CD4-positive, alpha-beta T cell treated with Interleukin-17A for 1 hour (primary cell): ENCODE results near the gene MATCAP1.

Experiments
- DNase-seq: peaks from one replicate; pipeline ENCODE4 v3.0.0-alpha.2; 2020

The MATCAP1 gene

DNA sequence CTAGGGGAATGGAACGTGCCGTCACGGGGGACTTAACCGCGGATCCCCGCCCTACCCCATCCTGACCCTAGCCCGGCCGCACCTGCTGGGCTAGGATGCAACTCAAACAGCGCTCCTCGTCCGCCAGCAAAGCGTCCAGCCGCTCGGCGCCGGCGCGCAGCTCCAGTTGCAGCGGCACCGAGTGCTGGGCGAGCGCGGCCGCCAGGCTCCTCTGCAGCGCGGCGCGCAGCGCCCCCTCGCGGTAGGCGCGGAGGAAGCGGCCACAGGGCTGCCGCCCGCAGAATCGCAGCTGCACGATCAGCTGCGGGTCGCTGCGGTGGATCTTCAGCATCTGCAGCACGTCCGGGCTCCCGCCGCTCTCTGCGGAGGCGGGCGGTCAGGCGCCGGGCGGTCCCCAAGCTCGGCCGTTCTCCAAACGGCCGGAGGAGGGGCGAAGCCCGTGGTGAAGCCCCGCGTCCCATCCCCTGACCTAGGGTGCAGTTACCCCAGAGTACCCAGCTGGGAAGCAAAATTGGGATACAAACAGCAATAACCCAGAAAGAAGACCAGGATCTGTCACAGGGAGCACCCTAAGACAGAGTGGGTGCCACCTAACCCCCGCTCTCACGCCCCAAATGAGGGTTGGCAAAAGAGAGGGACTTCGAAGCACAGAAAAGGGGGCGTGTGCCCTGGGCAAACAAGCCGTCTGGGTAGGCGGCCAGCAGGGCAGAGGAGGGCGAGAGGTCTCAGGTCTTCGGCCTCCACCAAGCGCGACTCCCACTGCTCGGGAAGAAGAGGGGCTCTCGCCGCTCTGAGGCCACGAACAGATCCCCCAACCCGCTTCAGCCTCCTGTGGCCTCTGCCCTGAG is 28.2 kb downstream of the MATCAP1 start:
- DNase-seq, result peak; percentile 80

GRCh38 chr16:67154578-67155294 is 29.0 kb downstream of the MATCAP1 start:
- no peak for DNase-seq

DNA sequence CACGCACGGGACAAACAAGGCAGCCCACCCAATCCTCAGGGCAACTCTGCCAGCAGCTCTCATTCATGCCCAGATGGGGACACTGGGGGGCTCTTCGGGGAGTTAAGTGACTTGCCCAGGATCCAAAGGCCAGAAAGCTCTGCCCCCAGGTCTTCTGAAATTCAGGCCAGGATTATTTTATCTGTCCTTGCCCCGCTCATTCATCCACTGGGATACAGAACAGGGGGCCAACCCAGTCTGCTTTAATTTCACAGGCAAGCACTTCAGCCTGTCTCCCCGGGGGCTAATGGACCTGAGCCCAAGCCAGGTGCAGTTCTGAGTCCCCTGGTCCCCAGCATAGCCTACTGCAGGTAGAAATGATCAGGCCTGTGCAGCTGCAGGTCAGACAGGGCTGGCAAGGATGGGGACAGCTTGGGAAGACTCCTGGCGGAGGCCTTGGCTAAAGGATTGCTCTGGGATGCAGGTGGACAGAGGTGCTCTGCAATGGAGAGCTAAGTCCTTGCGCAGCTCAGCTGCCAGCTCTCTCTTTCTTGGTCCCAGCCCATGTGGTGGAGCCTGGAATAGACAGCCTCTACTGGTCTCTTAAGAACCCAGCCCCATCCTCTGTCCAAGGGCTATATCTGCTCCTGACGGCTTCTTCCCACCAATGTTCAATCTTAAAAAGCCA is 32.2 kb downstream of the MATCAP1 start:
- no peak for DNase-seq

- peak; percentile 38 for DNase-seq
Observed at GRCh38 chr16:67150833-67151396, 32.8 kb downstream of the MATCAP1 start, which contains the start of gene B3GNT9. Gene B3GNT9 (minus strand): TSS chr16:67150998. CDS start chr16:67150485, 513 bp downstream.

- DNase-seq, result peak; percentile 50
Observed at GRCh38 chr16:67150047-67150832, 33.5 kb downstream of the MATCAP1 start.

DNA sequence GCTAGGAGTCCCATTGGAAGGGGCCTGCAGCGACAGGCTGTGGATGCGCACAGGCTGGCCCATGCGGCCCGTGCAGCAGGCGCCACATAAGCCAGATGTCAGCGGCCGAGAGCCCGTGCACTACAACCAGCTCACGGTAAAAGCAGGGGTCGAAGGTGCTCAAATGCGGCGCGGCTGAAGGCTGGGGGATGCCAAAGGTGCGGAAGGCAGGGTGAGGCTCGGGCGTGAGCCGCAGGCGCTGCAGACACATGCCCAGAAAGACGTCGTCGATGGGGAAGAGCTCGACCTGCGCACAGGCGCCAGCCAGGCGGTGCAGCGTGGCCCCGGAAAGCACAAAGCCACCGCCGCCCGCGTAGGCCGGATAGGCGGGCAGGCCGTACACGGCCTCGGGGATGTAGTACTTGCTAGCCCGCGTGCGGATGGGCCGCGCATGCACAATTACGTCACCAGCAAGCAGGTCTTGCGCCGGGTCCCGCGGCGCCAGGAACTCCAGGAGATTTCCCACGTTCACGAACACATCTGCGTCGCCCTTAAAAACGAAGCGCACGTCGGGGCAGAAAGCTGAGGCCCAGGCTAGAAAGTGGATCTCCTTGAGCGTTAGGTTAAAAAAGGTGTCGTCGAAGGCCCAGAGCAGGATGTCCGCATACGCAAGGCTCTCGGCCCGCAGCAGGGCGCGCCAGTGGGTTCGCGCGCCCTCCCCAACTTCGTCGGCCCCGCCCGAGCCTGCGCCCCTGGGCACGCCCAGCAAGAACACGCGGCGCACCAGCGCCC is 34.3 kb downstream of the MATCAP1 start:
- DNase-seq, result no peak

DNA sequence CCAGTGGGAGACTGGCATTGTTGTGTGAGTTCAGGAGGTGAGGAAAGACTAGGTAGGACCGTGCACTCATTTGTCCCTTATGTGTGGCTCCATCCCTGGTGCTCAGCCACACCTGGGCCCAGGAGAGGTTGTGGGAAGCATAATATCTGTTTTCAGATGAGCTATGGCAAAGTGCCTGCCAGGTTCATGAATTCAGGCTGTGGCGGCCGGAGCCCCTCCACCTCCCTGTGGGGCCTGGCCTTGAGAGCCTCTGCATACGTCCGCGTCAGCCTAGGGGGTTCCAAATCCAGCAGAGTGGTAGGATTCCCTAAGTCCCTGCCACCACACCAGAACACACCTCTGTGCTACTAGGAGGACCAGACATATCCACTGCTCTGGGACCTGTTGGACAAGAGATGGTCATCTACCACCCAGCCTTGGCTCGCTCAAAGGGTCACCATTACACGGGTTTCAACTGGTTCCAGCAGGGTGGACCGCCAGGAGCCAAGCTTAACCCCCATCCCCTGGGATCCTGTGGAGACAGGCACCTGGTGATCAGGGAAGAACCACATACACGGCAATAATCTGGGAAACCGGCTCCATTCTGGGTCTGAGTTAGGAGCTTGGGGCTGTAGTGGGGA is 35.0 kb downstream of the MATCAP1 start:
- no peak for DNase-seq

DNA sequence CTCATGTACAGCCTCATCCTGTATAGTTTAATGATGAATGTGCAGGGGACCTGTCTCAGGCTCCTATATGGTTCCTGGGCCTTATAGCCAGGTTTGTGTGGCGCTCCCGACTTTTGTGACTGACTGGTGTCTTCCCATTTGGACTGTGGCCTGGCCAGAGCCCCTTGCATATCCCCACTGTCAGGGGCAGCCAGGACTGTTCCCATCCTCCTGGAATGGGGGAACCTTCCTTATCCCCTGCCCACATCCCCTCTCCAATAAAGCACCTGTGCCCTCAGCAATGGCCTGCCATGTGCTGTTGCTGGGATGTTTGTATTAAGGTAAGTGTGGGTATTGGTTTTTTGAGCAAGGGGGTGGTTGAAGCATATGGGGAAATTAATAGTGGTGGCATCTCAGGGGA is 35.5 kb downstream of the MATCAP1 start:
- DNase-seq, result no peak

DNA sequence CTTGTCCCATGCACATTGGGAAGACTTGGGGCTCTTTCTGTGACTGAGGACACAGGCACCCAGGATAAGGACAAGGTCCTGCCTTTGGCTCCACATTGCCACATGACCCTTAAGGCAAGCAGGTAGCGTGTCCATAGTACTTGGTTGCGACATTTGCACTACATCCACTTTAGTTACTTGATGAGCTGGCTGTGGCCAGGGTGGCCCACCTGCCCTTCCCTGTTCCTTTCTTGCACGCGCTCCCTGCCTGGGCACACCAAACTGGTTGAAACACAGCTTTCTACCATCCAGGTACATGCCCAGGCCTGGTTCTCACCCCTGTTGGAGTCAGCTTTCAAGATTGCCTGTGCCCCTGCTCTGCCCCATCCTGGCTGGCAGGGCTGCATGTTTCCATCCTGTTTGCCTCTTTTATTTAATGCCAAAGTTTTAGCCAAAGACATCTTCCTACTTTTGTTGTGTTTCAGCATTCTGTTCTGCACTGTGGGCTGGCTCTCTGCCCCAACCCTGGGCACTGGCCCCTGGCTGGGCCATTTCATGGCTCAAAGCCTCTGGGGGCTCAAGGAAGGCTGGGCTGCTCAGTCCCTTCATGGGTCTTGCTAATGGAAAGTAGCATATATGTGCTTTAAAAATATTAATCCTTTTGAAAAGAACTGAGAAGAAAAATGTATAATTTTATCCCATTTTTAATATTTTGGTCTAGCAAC is 36.2 kb downstream of the MATCAP1 start:
- DNase-seq, result no peak

- no peak for DNase-seq
Observed at GRCh38 chr16:67146523-67147357, 37.0 kb downstream of the MATCAP1 start.

DNA sequence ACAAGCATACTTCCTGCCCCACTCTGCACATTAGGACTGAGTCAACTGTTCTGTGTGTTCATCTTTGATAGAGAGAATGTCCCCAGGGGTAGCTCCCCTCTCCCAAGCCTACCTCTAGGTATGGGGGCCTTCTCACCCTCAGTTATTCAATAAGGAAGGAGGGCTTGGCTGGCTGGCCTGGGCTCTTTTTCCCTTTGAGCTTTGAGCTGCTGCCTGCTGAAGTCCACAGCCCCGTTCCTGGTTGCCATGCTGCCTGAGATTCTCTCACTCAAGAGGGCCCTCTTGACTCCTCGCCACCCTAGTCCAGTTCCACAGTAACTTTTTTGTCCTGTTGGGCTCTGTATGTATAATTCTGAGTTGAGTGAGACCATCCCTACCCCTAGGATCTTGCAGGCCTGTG is 38.0 kb downstream of the MATCAP1 start:
- no peak for DNase-seq

GRCh38 chr16:67144943-67145342 is 38.8 kb downstream of the MATCAP1 start:
- no peak for DNase-seq

DNA sequence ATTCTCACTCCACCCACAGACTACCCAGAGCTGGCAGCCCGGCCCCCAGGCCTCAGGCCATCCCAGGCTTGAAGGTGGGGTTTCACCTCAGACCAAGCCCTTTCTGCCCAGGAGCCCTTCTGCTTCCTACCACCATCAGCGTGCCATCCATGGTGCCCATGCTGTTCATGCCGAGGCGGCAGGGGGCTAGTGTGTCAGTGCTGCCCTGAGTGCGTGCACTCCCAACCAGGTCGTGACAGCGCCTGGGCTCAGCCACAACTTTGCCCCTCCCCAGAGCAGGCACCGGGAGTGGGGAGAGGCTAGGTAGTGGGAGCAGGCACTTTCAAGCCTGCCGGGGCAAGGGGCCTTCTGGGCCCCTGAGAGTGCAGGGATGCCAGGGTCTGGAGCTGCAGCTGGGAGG is 41.4 kb downstream of the MATCAP1 start:
- no peak for DNase-seq

- DNase-seq, result no peak
Observed at GRCh38 chr16:67141391-67141790, 42.4 kb downstream of the MATCAP1 start.

DNA sequence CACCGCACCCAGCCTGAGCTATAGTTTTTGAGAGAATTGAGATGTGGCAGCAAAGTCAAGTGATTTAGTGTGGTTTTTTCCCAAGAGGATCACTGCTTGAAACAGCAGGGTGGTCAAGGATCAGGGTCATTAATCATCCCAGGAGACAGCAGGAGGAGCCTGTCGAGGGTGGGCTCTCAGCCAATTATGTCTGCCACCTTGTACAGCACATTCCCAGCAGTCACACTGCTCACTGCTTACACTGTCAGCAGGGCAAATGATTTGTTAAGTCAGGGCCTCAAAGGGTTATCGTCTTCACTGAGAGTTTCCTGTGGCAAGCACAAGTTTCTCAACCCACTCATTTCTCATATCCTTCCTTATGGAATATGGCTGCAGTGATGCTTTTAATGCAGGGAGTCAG is 46.2 kb downstream of the MATCAP1 start:
- DNase-seq, result no peak

- no peak for DNase-seq
Observed at GRCh38 chr16:67129422-67129821, 54.3 kb downstream of the MATCAP1 start.

DNA sequence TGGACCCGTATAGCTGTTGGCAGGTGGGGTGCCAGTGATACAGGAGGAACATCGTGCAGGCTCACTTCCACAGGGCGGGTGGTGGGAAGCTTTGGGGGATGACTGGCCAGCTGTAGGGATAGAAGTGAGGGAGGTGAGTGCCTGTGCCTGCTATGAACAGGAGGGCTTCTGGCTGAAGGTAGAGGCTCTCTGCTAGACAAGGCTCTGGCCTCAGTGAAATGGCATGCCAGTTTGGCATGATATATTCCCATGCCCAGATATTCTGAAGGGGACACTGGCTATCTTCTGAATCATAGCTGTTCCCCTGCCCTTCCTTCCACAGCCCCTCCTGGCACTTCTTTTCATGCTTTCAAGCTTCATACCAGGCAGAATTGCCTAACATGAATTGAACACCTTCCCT is 54.9 kb downstream of the MATCAP1 start:
- DNase-seq, result no peak

GRCh38 chr16:67128417-67128816 is 55.3 kb downstream of the MATCAP1 start:
- no peak for DNase-seq
